Adipocyte (in vitro differentiated cells): Measurements from ENCODE around the gene CLEC6A.
"Not testable (repeated sequence)": the region's sequence is repeated elsewhere in the genome, so short reads cannot be mapped to it uniquely, and the experiment has no call there.

Experiments
- DNase-seq: peaks from one replicate; pipeline ENCODE4 v3.0.0-alpha.2; 2015; ENCODE audit warnings: low read depth
- H3K27me3 ChIP-seq: replicated peaks from 2 replicates; pipeline ENCODE4 v1.7.0; 2013; ENCODE audit warnings: mild to moderate bottlenecking, low read length, moderate library complexity; ENCODE audit not compliant: control insufficient read depth, insufficient read depth
- H3K36me3 ChIP-seq: 2 replicates; pipeline ENCODE4 v1.7.0; 2013; ENCODE audit warnings: low read length, mild to moderate bottlenecking, moderate library complexity; ENCODE audit not compliant: control insufficient read depth, insufficient read depth, severe bottlenecking
- H3K4me1 ChIP-seq: 2 replicates; pipeline ENCODE4 v1.7.0; 2013; ENCODE audit warnings: mild to moderate bottlenecking, low read length, moderate library complexity; ENCODE audit not compliant: control insufficient read depth, insufficient read depth
- H3K4me3 ChIP-seq: 2 replicates; pipeline ENCODE4 v1.7.0; 2013; ENCODE audit warnings: mild to moderate bottlenecking, low read length, moderate library complexity
- H3K9ac ChIP-seq: 2 replicates; pipeline ENCODE4 v1.7.0; 2013; ENCODE audit warnings: mild to moderate bottlenecking, low read length, moderate library complexity
- H3K9me3 ChIP-seq: 2 replicates; pipeline ENCODE4 v1.7.0; 2013; ENCODE audit warnings: mild to moderate bottlenecking, low read length, moderate library complexity; ENCODE audit not compliant: control insufficient read depth

CLEC6A gene

DNA sequence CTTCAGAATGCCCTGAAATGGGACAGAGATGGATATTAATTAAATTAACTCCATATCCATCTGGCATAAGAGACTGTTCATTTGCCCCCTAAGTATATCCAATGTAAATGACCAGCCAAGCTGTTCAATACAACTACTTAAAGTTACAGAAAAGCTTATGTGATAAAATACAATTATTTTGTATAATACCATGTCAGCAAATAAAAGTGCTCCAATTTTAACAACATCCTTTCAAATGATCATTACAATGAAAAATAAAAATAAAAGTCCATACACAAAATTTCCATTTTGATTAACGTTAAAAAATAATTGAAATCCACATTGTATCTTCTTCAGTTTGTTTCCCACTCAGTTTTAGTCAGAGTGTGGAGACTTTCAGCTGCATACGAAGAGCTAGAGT, 5.7 kb downstream of the CLEC6A start:
- Histone ChIP-seq H3K9ac (no peak overlapping the region), H3K4me3 (no peak overlapping the region), H3K4me1 (peaks cover 2% of the 10 kb centered on the region), H3K27me3 (peaks cover 11% of the 10 kb centered on the region), H3K9me3 (no peaks in the 10 kb centered on the region), H3K36me3 (no peaks in the 10 kb centered on the region)
- no peak for DNase-seq

DNA sequence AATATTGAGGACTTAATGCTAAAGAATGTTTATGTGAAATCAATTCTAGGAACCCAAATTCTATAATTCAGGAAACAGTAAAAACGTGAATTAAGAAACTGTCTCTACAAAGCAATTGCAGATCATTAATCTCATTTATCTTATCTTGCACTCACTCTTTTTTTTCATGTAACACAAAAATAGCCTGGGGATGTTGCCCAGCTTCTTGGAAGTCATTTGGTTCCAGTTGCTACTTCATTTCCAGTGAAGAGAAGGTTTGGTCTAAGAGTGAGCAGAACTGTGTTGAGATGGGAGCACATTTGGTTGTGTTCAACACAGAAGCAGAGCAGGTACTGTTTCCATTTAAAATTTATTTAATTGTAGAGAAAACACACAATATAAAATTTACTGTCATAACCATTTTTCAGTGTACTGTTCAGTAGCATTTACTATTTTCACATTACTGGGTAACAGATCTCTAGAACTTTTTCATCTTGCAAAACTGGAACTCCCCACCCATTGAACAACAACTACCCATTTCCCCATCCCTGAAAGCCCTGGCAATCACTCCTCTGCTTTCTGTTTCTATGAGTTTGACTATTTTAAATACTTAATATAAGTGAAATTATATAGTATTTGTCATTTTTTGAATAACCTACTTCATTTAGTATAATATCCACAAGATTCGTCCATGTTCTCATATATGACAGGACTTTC, 9.7 kb downstream of the CLEC6A start:
- no peaks in the 10 kb centered on the region for H3K36me3 ChIP-seq
- H3K4me1 ChIP-seq, result no peaks in the 10 kb centered on the region

DNA sequence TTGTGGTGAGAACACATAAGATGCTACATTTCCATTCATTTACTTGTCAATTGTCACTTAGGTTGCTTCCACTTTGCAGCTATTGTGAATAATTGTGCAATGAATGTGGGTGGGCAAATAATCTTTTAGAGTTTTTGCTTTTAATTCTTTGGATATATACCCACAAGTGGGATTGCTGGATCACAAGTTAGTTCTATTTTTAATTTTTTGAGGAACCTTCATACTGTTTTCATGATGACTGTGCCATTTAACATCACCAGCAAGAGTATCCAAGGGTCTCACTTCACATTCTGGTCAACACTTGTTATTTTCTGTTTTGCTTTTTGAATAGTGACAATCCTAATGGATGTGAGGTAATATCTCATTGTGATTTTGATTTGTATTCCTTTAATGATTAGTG, 10.5 kb downstream of the CLEC6A start:
- Histone ChIP-seq H3K4me1 (no peaks in the 10 kb centered on the region), H3K4me3 (no peak overlapping the region), H3K36me3 (no peaks in the 10 kb centered on the region), H3K27me3 (no peaks in the 10 kb centered on the region), H3K9ac (no peak overlapping the region), H3K9me3 (peaks cover 14% of the 10 kb centered on the region)
- DNase-seq, result no peak

More for the DNA sequence above, 9.7 kb downstream of the CLEC6A start:
- Histone ChIP-seq H3K27me3 (peaks cover 2% of the 10 kb centered on the region), H3K9ac (no peak overlapping the region), H3K4me3 (no peak overlapping the region), H3K9me3 (peaks cover 14% of the 10 kb centered on the region)
- DNase-seq, result no peak

DNA sequence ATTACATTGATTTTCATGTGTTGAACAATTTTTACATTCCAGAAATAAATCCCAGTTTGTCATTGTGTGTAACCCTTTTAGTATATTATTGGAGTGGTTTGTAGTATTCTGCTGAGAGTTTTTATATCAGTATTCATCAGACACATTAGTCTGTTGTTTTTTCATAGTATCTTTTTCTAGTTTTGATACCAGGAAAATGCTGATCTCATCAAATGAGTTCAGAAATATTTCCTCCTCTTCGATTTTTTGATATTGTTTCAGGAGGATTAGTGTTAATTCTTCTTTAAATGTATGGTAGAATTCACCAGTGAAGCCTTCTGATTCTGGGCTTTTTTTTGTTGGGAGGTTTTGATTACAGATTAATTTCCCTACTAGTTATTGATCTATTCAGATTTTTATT, 15.3 kb downstream of the CLEC6A start:
- Histone ChIP-seq H3K9me3 (peaks cover 14% of the 10 kb centered on the region), H3K4me3 (no peak overlapping the region), H3K4me1 (no peaks in the 10 kb centered on the region), H3K27me3 (peaks cover 4% of the 10 kb centered on the region), H3K9ac (no peak overlapping the region), H3K36me3 (no peaks in the 10 kb centered on the region)
- DNase-seq, result no peak

DNA sequence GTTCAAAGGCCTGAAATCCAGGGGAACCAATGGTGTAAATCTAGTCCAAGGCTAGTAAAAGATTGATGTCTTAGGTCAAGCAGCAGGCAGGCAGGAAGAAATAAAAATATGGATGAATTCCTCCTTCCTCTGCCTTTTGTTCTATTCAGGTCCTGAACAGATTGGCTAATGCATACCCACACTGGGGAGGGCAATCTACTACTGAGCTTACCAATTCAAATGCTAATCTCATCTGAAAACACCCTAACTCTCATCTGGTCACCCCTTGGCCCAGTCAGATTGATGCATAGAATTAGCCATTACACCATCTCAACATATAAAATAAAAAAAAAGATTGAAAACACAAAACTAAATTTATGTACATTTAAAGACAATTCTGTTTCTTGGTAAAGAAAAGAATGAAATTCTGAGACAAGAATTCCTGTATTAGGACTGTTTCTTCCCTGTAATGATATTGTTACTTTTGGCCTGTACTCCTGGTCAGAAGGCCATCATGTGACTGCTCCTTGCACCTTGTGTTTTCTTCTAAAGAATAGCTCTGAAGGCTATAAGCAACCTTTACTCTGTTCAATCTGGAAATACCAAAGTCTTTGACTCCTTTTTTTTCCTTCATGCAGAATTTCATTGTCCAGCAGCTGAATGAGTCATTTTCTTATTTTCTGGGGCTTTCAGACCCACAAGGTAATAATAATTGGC, 19.9 kb downstream of the CLEC6A start:
- no peak for DNase-seq
- no peak overlapping the region for H3K9ac ChIP-seq
- no peaks in the 10 kb centered on the region for H3K9me3 ChIP-seq
- H3K4me1 ChIP-seq, result no peaks in the 10 kb centered on the region
- no peaks in the 10 kb centered on the region for H3K36me3 ChIP-seq
- H3K27me3 ChIP-seq, result peaks cover 4% of the 10 kb centered on the region
- no peak overlapping the region for H3K4me3 ChIP-seq

DNA sequence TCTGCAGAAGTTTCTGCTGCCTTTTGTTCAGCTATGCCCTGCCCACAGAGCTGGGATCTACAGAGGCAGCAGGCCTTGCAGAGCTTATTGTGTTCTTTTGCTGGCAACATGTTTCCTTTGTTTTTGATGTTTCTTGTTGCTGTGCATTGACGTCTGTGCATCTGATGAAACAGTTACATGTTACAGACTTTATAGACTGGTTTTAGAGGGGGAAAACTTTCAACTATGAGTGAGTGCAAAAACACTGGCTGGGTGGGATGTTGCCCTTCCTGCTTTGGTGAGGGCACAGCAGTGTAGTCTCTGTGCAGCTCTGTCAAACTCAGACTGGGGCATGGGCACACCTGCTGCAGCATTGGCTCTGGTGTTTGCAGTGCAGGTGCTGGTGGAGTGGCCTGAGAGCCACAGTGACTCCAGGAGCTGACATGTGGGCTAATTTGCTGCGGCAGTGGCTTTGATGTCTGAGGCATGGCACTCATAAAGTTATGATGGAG, 26.9 kb downstream of the CLEC6A start:
- no peak for DNase-seq
- H3K4me3 ChIP-seq, result no peak overlapping the region
- H3K9ac ChIP-seq, result no peak overlapping the region
- no peaks in the 10 kb centered on the region for H3K36me3 ChIP-seq
- H3K4me1 ChIP-seq, result no peaks in the 10 kb centered on the region
- H3K27me3 ChIP-seq, result no peaks in the 10 kb centered on the region
- no peaks in the 10 kb centered on the region for H3K9me3 ChIP-seq

DNA sequence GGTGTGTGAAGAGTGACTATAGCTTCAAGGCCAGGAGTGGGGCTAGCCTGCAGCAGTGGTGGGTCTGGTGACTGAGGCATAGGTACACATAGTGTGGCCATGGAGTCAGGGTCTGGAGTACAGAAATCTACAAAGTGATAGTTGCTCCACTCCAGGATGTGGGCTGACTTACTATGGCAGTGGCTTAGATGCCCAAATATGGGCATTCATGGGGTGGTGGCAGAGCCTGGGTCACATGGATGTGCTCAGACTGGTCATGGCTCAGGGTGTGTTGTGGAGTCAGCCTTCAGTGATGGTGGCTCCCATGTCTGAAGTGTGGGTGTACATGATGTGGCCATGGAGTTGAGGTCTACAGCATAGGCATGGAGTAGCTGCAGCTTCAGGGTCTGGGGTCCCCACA, 27.3 kb downstream of the CLEC6A start:
- Histone ChIP-seq H3K27me3 (no peaks in the 10 kb centered on the region), H3K9me3 (peaks cover 3% of the 10 kb centered on the region), H3K9ac (no peak overlapping the region), H3K36me3 (no peaks in the 10 kb centered on the region), H3K4me1 (no peaks in the 10 kb centered on the region), H3K4me3 (no peak overlapping the region)
- DNase-seq, result no peak

DNA sequence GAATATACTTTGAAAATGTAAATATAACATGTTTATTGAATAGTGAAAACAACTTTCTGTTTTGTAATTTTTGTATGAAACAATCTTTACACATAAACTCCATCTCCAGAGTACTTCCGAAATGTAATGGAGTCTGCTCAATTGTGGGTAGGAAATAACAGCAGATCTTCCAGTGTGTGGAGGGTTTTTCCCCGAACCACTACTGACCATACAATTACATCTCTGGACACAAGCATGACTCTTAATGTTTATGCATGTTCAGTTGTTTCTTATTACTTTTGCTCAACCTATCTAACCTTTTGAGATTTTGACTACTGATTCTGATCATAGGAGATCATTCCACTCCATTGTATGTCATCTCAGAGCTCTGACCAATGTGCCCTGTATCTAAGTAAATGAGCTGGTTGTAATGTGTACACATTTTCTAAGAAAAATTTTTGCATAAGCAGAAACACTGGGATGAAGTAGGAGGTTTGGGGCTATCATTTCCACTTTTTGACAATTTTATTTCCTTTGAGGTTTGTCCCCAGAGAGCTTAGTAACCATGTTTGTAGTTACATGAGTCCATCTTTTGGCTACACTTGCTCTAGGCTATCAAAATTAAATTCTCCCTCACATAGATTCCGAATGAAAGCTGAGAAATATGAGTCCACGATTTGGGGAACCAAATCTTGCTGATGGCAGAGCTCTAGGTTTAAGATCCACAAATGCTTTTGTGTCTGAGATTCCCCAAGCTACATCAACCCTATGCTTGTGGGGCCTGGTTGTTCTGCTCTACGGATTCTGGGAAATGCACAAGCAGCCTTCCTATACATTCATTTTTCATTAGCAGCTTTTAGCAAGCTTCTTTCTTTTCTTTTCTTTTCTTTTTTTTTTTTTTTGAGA, 36.1 kb downstream of the CLEC6A start:
- Histone ChIP-seq H3K4me1 (peaks cover 5% of the 10 kb centered on the region), H3K9ac (no peak overlapping the region), H3K9me3 (peaks cover 6% of the 10 kb centered on the region), H3K4me3 (no peak overlapping the region), H3K27me3 (peaks cover 14% of the 10 kb centered on the region), H3K36me3 (no peaks in the 10 kb centered on the region)
- no peak for DNase-seq

DNA sequence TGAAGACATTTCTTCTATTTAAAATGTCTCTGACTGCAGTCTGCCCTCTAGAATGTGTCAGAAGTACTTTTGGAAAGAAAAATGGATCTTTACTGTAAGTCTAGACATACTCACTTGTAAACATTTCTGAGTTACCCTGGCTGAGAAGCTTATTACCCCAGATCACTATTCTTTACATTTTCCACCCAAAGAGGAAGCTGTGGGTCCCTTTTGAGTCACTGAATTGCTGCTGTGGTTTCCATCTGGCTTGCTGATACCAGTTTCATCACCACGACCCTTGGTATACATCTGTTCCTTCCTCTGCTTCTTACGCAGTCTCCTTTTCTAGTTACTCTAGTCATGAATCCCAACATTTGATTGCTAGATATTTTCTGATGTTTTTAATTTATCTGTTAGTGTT, 37.3 kb downstream of the CLEC6A start:
- Histone ChIP-seq H3K9ac (no peak overlapping the region), H3K4me3 (no peak overlapping the region), H3K36me3 (no peaks in the 10 kb centered on the region), H3K27me3 (peaks cover 15% of the 10 kb centered on the region), H3K9me3 (peaks cover 3% of the 10 kb centered on the region), H3K4me1 (peaks cover 5% of the 10 kb centered on the region)
- DNase-seq, result no peak

DNA sequence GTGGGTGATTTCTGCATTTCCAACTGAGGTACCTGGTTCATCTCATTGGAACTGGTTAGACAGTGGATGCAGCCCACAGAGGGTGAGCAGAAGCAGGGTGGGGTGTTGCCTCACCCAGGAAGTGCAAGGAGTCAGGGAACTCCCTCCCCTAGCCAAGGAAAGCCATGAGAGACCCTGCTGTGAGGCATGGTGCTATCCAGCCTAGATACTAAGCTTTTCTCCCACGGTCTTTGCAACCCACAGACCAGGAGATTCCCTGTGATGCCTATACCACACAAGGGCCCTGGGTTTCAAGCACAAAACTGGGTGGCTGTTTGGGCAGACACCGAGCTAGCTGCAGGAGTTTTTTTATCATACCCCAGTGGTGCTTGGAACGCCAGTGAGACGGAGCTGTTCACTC, 39.9 kb downstream of the CLEC6A start:
- H3K4me1 ChIP-seq, H3K4me3 ChIP-seq, H3K9me3 ChIP-seq, H3K9ac ChIP-seq, H3K36me3 ChIP-seq, DNase-seq: not testable (repeated sequence)
- H3K27me3 ChIP-seq, result peaks cover 32% of the 10 kb centered on the region

- not testable (repeated sequence) for H3K9me3 ChIP-seq, DNase-seq, H3K36me3 ChIP-seq, H3K4me3 ChIP-seq, H3K9ac ChIP-seq, H3K4me1 ChIP-seq
- peaks cover 32% of the 10 kb centered on the region for H3K27me3 ChIP-seq
Observed at GRCh38 chr12:8496074-8496473, 40.3 kb downstream of the CLEC6A start.
